HCT116 (cell line): Measurements from ENCODE around the gene TMEM139. TPM values are rescaled to one million over a fixed set of nuclear protein-coding genes. Genes with fewer than 3 reads are reported as not detected.

Experiments
- ATAC-seq: fragments of 200-7000 bp; cut with Tn5 transposase; 2 replicates; pipeline ENCODE4 v1.9.1; 2020; ENCODE audit warnings: mild to moderate bottlenecking, moderate library complexity
- BruUV-seq: library from RNA; stranded (reverse); fragments of 400-500 nt; replicated peaks from 2 replicates; lab custom pipeline; 2021; lab: Mats Ljungman, UMichigan
- CTCF ChIA-PET: fragments of 300-600 bp; sonication (Branson Sonifier 250); formaldehyde crosslinking; loops from one replicate; lab custom pipeline; 2021; ENCODE audit warnings: antibody characterized with exemption; lab: Charles Lee
- POLR2A ChIA-PET: fragments of 300-600, 350-600 bp; sonication (Branson Sonifier 250); formaldehyde crosslinking; loops from one replicate; lab custom pipeline; 2021; ENCODE audit warnings: antibody characterized with exemption; lab: Charles Lee
- RAD21 ChIA-PET, 2 experiments: fragments of 300-600 bp; sonication (Branson Sonifier 250); formaldehyde crosslinking; loops; one replicate each; lab custom pipeline; 2023; ENCODE audit warnings: low total read pairs in 2 of 2; ENCODE audit not compliant: uncharacterized antibody in 2 of 2, unreplicated experiment in 2 of 2, low non-redundant PET in 1 of 2; lab: Charles Lee
- DNase-seq: peaks from one replicate; pipeline ENCODE4 v3.0.0-alpha.2; 2010; ENCODE audit warnings: low read depth, low spot score
- H2AFZ ChIP-seq: fragments of 200-600 bp; shearing (Covaris generic), sonication (generic); 2 replicates; pipeline ENCODE4 v1.6.1; 2017; ENCODE audit warnings: low read depth, mixed run types, mixed read lengths, antibody characterized with exemption, low read length; ENCODE audit not compliant: poor library complexity, severe bottlenecking
- H3K27ac ChIP-seq: 2 replicates; pipeline ENCODE4 v1.5.1; 2012; ENCODE audit warnings: low read depth, low read length
- H3K27me3 ChIP-seq: fragments of 200-600 bp; sonication (generic); 2 replicates; pipeline ENCODE4 v1.6.1; 2016; ENCODE audit warnings: mixed run types, low read length, mixed read lengths; ENCODE audit not compliant: insufficient read depth
- H3K36me3 ChIP-seq, 2 experiments: fragments of 200-500 bp in 1 of 2; fragments of 200-600 bp in 1 of 2; sonication (Bioruptor generic) in 1 of 2; sonication (generic) in 1 of 2; 2 replicates each; pipeline versions ENCODE4 v1.5.1 to v1.6.1; 2014 to 2016; ENCODE audit warnings: low read length in 2 of 2, inconsistent platforms in 1 of 2, mixed read lengths in 1 of 2, mixed run types in 1 of 2; ENCODE audit not compliant: insufficient read depth in 2 of 2, control insufficient read depth in 1 of 2
- H3K4me1 ChIP-seq, 2 experiments: fragments of 200-600 bp in 1 of 2; sonication (generic) in 1 of 2; 2 replicates each; pipeline versions ENCODE4 v1.5.1 to v1.6.1; 2012 to 2017; ENCODE audit warnings: low read length in 2 of 2, inconsistent platforms in 1 of 2, mild to moderate bottlenecking in 1 of 2, mixed read lengths in 1 of 2, mixed run types in 1 of 2, moderate library complexity in 1 of 2; ENCODE audit not compliant: insufficient read depth in 2 of 2, control insufficient read depth in 1 of 2
- H3K4me2 ChIP-seq: fragments of 200-600 bp; sonication (generic); 2 replicates; pipeline ENCODE4 v1.6.1; 2017; ENCODE audit warnings: mixed run types, low read length, mixed read lengths
- H3K4me3 ChIP-seq, 2 experiments: fragments of 200-600 bp in 1 of 2; sonication (generic) in 1 of 2; replicated peaks in 1 of 2; 2 replicates each; pipeline ENCODE4 v1.5.1; 2011 to 2016; ENCODE audit warnings: low read length in 2 of 2, control low read depth in 1 of 2, low read depth in 1 of 2, mild to moderate bottlenecking in 1 of 2, mixed read lengths in 1 of 2, mixed run types in 1 of 2
- H3K79me2 ChIP-seq: fragments of 200-600 bp; sonication (generic); 2 replicates; pipeline ENCODE4 v1.6.1; 2017; ENCODE audit warnings: mild to moderate bottlenecking, mixed run types, low read length, moderate library complexity, mixed read lengths; ENCODE audit not compliant: insufficient read depth
- H3K9ac ChIP-seq: fragments of 200-600 bp; sonication (generic); 2 replicates; pipeline ENCODE4 v1.6.1; 2016; ENCODE audit warnings: low read length, mixed read lengths
- H3K9me2 ChIP-seq: fragments of 200-600 bp; sonication (generic), shearing (Covaris generic); 2 replicates; pipeline ENCODE4 v1.6.1; 2017; ENCODE audit warnings: mixed run types, mild to moderate bottlenecking, moderate library complexity; ENCODE audit not compliant: insufficient read depth
- H3K9me3 ChIP-seq, 2 experiments: fragments of 200-500 bp in 1 of 2; fragments of 200-600 bp in 1 of 2; sonication (Bioruptor generic) in 1 of 2; sonication (generic) in 1 of 2; 2 replicates each; pipeline ENCODE4 v1.6.1; 2014 to 2017; ENCODE audit warnings: low read length in 2 of 2, mixed read lengths in 2 of 2, inconsistent platforms in 1 of 2, low read depth in 1 of 2, mild to moderate bottlenecking in 1 of 2, mixed run types in 1 of 2, moderate library complexity in 1 of 2; ENCODE audit not compliant: control insufficient read depth in 1 of 2, insufficient read depth in 1 of 2
- H4K20me1 ChIP-seq: fragments of 200-600 bp; sonication (generic), shearing (Covaris generic); 2 replicates; pipeline ENCODE4 v1.6.1; 2017; ENCODE audit warnings: mixed run types, mild to moderate bottlenecking, moderate library complexity; ENCODE audit not compliant: insufficient read depth
- EZH2phosphoT487 ChIP-seq: fragments of 200-600 bp; IDR thresholded peaks from 2 replicates; pipeline ENCODE4 v1.6.1; 2018; ENCODE audit warnings: antibody characterized with exemption, borderline replicate concordance
- POLR2A ChIP-seq: IDR thresholded peaks from 2 replicates; pipeline ENCODE4 v1.7.0; 2011; ENCODE audit warnings: borderline replicate concordance; ENCODE audit not compliant: insufficient read depth, insufficient read length; ENCODE audit errors: extremely low read depth
- SIN3A ChIP-seq: IDR thresholded peaks from 2 replicates; pipeline ENCODE4 v1.6.1; 2012; ENCODE audit warnings: low read depth
- intact Hi-C: fragments of 100-400 bp; cut with micrococcal nuclease; formaldehyde crosslinking; loops from 2 replicates; pipeline ENCODE4 v1.10.0; 2022
- total RNA-seq: library from RNA; stranded (reverse); gene quantifications from one replicate; pipeline ENCODE4 v1.2.1, GENCODE V29; 2021; ENCODE audit not compliant: unreplicated experiment
- TF ChIP-seq, protein P1 (sequence below), 3 experiments: fragments of 200-600 bp in 1 of 3; sonication (generic) in 1 of 3; IDR thresholded peaks in 2 of 3; conservative IDR thresholded peaks in 1 of 3; 2 replicates each; pipeline ENCODE4 v1.5.1; 2012 to 2017; ENCODE audit warnings: low read depth in 2 of 3, low read length in 2 of 3, antibody characterized with exemption in 1 of 3, borderline replicate concordance in 1 of 3, control low read depth in 1 of 3, mild to moderate bottlenecking in 1 of 3, mixed read lengths in 1 of 3, mixed run types in 1 of 3, moderate library complexity in 1 of 3; ENCODE audit not compliant: insufficient read depth in 1 of 3
- TF ChIP-seq, protein P2 (sequence below): IDR thresholded peaks from 2 replicates; pipeline ENCODE4 v1.6.1; 2012

TMEM139 gene
- total RNA-seq, 1 experiment from 2014 or later: 9.9 TPM

DNA sequence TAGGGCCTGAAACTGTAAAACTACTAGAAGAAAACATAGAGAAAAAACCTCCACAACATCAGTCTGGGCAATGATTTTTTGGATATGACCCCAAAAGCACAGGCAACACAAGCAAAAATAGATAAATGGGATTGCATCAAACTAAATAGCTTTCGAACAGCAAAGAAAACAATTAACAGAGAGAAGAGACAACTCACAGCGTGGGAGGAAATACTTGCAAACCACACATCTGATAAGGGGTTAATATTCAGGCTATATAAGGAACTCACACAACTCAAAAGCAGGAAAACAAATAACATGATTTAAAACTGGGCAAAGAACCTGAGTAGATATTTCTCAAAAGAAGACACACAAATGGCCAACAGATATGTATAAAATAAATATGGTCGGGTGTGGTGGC, 29.2 kb upstream of the TMEM139 start:
- H3K4me2 ChIP-seq: no peak overlapping the region
- TF ChIP-seq EZH2phosphoT487: no peak
- TF ChIP-seq POLR2A: no peak
- no peak overlapping the region for H3K9ac ChIP-seq
- no peak for ATAC-seq
- H3K27me3 ChIP-seq: no peaks in the 10 kb centered on the region
- RAD21 ChIA-PET: interaction anchor here in 1 of 2 experiments (0.6 kb wide), 1 partner anchor 153 kb away, joined by 3 read pairs; the partner anchor contains the start of gene EPHA1
- peaks cover 6 to 16% of the 10 kb centered on the region in 2 experiments; a peak in 3 of 4 replicates for H3K4me1 ChIP-seq
- no peaks in the 10 kb centered on the region for H3K9me3 ChIP-seq
- no peak overlapping the region for H3K4me3 ChIP-seq
- H2AFZ ChIP-seq: no peak overlapping the region
- intact Hi-C loops: loop anchor here (5.0 kb wide), 1 partner anchor 152 kb away; the partner anchor contains the start of gene EPHA1
- H3K27ac ChIP-seq: no peak overlapping the region
- CTCF ChIA-PET: interaction anchor here (1.7 kb wide), 1 partner anchor 15 kb away, joined by 16 read pairs; no protein-coding TSS in a partner anchor
- H3K36me3 ChIP-seq: no peaks in the 10 kb centered on the region
- DNase-seq: no peak
- BruUV-seq: no TSS peak
- no peaks in the 10 kb centered on the region for H3K79me2 ChIP-seq
- H3K9me2 ChIP-seq: no peaks in the 10 kb centered on the region
- H4K20me1 ChIP-seq: no peaks in the 10 kb centered on the region
- POLR2A ChIA-PET: no interaction called here

DNA sequence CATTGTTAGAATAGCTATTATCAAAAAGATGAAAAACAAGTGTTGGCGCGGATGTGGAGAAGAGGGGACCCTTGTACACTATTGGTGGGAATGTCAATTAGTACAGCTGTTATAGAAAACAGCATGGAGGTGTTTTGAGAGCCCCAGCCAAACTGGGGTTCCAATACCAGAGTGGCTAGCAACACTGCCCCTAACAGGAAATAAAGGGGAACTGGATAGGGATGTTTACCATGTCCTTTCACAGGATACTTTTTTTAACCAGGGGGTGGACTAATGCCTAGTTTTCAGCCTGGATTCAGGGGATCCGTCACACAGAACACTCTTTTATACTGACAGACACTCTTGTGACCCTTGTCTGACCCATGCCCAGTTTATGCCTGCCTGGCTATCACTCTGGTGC, 28.4 kb upstream of the TMEM139 start:
- H3K36me3 ChIP-seq: no peaks in the 10 kb centered on the region
- ChIA-PET RAD21 (no interaction called here), CTCF (no interaction called here), POLR2A (no interaction called here)
- no peak overlapping the region for H3K4me2 ChIP-seq
- TF ChIP-seq, protein P1, sequence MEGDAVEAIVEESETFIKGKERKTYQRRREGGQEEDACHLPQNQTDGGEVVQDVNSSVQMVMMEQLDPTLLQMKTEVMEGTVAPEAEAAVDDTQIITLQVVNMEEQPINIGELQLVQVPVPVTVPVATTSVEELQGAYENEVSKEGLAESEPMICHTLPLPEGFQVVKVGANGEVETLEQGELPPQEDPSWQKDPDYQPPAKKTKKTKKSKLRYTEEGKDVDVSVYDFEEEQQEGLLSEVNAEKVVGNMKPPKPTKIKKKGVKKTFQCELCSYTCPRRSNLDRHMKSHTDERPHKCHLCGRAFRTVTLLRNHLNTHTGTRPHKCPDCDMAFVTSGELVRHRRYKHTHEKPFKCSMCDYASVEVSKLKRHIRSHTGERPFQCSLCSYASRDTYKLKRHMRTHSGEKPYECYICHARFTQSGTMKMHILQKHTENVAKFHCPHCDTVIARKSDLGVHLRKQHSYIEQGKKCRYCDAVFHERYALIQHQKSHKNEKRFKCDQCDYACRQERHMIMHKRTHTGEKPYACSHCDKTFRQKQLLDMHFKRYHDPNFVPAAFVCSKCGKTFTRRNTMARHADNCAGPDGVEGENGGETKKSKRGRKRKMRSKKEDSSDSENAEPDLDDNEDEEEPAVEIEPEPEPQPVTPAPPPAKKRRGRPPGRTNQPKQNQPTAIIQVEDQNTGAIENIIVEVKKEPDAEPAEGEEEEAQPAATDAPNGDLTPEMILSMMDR (IDR thresholded peaks at IDR 0.05 in 2 of 3, conservative IDR thresholded peaks at IDR 0.05 in 1 of 3; ENCODE audit: borderline replicate concordance in 1 of 3, insufficient read depth in 1 of 3, low read depth in 2 of 3, low read length in 2 of 3): peak in 2 of 3 experiments; percentile 1 to 24; a peak in 1 of 6 replicates
- TF ChIP-seq, protein P2, sequence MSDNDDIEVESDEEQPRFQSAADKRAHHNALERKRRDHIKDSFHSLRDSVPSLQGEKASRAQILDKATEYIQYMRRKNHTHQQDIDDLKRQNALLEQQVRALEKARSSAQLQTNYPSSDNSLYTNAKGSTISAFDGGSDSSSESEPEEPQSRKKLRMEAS: no peak
- TF ChIP-seq SIN3A: no peak
- H3K9me2 ChIP-seq: no peaks in the 10 kb centered on the region
- peaks cover 6 to 16% of the 10 kb centered on the region in 2 experiments; a peak in 3 of 4 replicates for H3K4me1 ChIP-seq
- H3K9me3 ChIP-seq: no peaks in the 10 kb centered on the region
- intact Hi-C loops: loop anchor here (5.0 kb wide), 1 partner anchor 151 kb away; the partner anchor contains the start of gene EPHA1
- H2AFZ ChIP-seq: no peak overlapping the region
- ATAC-seq (peak; percentile 54; the same call in 1 of the 2 replicates), DNase-seq (no peak)
- no peaks in the 10 kb centered on the region for H3K27me3 ChIP-seq
- no peak overlapping the region for H3K9ac ChIP-seq
- H4K20me1 ChIP-seq: no peaks in the 10 kb centered on the region
- BruUV-seq: no TSS peak
- H3K4me3 ChIP-seq: no peak overlapping the region
- no peak overlapping the region for H3K27ac ChIP-seq
- H3K79me2 ChIP-seq: no peaks in the 10 kb centered on the region
